Stimulated activated CD4-positive, alpha-beta T cell treated with anti-CD3 and anti-CD28 coated beads, Interleukin-2, amount 100 ng/mL, for 4 hours (primary cell): ENCODE measurements around the gene HOXC12.

Source experiments
- DNase-seq: peaks from one replicate; pipeline ENCODE4 v3.0.0-alpha.2; 2020; ENCODE audit warnings: low read depth

The HOXC12 gene

DNA sequence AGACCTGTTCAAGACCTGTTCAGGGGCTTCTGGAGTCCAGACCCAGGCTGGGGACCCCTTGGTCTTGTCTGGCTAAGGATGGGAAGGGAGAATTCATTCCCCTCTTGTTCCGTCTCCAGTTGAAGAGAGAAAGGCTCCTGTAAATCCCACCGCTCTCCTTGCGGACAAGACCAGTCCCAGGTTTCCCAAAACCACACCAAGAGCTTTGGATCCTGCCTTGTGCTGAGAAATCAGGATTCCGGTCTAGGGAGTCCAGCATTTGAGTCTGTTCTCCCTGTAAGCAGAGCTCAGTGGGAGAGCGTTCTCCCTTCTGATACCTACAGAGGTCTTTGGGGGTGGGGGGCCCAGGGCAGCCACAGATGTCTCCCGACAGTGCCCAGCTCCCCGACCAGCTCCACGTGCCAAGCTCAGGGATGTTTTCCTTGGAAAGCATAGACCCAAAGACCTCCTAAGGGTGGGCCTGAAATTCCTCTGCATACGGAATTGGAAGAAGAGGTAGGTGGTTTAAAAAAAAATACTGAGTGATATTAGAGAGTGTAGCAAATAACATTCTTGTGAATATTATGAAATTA is 14.2 kb upstream of the HOXC12 start:
- no peak for DNase-seq

DNA sequence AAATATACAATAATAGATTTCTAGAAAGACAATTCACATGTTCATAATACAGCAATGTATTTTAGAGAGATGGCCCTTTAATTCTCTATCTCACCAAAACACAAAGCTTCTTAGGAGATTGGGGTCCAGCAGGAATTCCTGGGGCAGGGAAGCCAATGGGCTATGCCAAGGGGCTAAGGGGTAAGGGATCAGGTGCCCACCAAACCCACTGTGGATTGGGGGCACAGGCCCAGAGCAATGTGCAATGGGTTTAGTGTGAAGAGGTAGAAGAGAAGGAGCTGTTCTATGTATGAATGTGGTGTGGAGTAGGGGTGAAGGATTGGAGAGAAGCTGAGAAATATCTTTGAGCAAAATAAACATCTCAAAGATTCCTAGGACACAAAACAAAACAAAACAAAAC is 13.5 kb upstream of the HOXC12 start:
- DNase-seq: no peak

DNA sequence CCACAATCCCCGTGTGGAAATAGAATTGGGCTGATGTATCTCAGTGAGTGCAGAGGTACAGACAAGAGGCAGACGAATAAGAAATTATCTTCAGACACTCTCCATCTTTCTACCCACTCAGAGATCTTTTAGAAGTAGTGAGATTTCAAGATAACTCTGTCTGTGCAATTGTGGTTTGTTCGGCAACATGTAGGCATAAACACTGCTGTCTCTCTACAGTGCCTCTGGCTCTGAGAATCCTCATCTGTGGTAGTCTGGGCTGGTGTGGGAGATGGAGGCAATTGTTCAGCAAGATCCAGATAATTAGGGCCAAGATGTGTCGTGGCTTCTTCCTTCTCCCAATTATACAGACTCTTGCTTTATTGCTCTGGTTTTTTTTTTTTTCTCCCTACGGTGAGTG is 13.0 kb upstream of the HOXC12 start:
- DNase-seq: no peak

DNA sequence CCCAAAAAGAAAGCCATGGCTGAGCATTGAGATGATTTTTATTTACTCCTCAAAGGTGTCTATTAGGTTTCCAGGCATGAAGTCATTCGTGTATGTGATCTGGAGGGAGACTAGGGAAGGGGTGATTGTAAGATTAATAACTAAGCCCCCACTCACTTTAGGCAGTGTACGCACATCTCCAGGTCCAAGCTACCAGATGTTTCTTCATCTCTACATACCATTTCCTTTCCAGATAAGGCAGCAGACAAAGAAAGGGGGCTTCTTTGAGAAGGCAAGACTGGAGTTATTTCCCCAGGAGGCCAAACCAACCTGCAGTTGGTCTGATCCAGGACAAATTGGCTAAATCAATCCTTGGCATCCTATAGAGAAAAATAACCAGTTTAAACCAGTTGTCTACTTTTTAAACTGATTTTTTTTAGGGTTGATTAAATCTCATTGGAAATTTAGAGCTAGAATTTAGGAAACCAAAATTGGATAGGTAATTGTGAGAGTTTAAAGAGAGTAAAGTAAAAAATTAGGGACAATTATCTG is 12.2 kb upstream of the HOXC12 start:
- DNase-seq: no peak

DNA sequence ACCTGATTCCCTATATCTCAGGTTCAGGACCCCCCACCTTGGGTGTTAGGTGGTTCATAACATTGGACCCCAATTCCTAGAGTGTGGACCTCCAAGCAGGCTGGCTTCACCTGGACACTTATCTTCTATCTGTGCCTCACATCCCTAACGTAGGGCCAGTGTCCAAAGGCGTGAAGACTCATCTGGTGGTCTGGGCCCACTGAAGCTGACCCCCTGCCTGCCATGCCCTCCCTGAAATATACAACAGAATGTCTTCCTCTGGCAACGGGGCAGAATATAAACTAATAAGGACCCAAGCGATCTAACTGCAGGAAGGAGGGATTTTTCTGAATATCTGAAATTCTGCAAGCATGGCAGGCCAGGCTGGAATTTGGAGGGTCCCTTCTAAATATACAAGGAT is 10.5 kb upstream of the HOXC12 start:
- no peak for DNase-seq

DNA sequence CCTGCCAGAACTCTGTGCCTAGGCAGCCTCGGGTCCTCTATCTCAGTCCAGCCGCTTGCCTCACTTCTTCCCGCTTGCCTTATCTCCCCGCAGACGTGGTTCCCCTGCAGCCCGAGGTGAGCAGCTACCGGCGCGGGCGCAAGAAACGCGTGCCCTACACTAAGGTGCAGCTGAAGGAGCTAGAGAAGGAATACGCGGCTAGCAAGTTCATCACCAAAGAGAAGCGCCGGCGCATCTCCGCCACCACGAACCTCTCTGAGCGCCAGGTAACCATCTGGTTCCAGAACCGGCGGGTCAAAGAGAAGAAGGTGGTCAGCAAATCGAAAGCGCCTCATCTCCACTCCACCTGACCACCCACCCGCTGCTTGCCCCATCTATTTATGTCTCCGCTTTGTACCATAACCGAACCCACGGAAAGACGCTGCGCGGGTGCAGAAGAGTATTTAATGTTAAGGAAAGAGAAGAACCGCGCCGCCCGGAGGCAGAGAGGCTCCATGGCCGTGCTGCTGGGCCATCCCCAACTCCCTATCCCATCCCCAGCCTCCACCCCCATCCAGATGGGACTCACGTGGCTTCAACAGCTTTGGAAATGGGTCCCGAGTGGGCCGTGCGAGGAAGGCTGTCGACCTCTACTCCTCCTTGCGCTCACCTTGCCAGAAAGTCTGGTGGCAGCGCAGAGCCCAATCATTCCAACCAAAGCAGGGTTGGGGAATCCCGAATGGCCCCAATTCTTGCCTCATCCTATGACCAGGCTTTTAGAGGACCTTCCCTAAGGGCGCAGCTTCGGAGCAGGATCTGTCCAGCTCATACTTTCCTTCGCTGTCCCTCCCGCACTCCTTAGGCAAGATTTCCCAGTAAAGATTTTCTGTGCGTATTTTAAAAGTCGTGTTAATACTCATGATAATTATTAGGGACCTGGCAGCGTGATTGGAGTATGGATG is 9.5 kb upstream of the HOXC12 start:
- DNase-seq: no peak

DNA sequence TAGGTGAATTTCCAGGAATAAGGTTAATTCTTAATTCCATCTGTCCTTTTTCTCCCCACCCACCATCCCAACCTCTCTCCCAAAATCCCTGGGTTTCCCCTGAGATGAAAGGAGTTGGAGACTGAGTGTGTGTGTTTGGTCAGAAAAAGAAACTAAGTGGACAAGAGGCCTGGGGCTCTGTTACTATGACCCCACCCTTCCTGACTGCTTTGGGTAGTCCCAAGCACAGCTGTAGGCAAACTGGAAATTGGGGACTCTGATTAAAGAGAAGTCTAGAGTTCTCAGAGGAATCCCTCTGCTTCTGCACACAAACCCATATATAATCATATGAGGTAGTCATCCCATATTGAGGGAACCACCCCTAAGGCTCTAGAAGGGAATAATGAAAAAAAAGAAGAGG is 7.0 kb upstream of the HOXC12 start:
- DNase-seq: no peak

DNA sequence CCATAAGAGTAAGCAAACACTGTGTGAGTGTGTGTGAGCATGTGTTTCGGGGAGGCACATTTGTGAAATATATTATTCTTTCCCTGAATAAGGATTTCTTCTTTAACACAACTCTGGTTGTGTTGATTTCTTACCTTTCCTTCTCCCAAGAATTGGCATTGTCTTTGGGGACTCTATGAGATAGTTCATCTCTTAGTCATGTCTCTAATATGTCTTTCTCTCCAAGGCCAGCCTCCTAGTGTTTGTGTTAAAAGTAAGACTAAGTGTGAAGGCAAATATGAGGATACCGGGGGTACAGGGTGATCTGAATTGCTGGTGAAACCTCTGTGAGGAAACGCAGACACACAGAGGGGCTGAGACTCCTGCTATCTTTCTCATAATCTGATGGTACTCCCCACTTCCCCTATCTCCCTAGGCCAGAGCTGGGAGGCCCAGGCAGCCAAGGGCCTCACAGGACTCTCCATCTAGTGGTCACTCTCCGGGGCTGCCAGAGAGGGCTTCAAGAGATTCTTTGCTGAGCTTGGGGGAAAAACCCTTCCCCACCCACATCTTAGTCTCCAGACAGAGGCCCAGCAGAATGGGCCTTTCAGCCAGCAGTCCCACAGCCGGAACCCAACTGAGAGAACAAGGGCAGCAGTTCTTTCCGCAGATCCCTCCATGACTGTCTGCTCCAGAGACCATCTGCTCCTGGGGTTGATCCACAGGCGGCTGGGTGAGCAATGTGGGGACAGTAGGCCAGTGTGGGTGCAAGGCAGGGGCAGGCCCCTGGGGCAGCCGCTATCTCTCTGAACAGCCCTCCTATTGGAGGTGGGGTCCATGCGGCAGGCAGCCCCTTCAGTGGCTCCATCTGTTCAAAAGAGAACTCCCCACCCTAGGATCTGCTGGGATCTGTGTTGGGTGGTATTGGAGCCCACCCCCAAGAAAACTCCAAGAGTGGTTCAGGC is 5.8 kb upstream of the HOXC12 start:
- DNase-seq: no peak

DNA sequence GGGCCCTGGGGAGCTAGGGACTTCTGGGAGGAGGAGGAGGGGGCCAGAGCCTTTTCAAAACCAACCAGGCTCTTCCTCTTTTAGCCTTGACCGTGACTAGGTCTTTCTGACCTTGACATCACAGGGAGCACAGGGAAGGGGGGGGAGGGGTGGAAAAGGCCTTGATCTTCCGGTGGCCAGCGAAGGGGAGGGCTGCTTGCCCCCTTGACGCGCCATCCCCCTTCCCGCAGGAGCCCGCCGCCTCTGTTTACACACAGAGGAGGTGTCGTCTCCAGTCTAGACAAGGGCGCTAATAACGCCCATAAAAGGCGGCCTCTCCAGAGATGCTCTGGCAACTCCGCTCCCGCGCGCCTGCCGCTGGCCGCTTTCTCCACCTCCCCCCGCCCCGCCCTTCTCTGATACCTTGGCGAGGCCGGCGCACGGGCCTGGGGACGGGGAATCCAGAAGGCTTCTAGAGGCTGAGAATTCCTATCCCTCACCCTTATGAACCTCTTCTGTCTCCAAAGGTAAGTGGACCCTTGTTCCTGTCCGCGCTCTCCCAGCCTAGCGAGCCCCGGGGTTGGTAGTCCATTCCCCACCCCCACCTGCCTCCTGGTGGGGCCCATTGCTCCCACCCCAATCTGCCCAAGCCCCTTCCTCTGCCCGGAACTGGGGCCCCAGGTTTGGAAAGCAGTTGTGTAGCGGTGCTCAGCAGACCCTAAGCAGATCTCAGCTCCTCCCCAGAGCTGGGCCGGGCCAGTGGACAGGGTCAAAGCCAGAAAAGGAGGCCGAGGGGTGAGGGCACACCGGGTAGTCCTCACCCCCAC is 4.9 kb upstream of the HOXC12 start:
- no peak for DNase-seq

DNA sequence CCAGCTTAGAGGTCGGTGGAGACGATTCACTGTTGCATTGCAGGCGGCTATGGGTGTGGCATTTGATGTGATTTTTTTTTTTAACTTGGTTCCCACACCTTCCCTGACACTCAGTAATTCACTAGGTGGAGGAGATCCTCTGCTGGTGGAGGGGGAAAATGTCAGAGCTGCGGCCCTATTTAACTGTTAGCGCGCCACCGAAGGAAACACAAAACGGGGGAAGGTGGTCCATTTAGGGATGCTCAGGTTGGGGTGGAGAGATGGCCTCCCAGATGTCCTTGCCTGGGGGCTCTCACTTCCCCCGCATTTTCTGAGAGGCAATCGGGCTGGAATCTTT is 4.3 kb upstream of the HOXC12 start:
- no peak for DNase-seq

DNA sequence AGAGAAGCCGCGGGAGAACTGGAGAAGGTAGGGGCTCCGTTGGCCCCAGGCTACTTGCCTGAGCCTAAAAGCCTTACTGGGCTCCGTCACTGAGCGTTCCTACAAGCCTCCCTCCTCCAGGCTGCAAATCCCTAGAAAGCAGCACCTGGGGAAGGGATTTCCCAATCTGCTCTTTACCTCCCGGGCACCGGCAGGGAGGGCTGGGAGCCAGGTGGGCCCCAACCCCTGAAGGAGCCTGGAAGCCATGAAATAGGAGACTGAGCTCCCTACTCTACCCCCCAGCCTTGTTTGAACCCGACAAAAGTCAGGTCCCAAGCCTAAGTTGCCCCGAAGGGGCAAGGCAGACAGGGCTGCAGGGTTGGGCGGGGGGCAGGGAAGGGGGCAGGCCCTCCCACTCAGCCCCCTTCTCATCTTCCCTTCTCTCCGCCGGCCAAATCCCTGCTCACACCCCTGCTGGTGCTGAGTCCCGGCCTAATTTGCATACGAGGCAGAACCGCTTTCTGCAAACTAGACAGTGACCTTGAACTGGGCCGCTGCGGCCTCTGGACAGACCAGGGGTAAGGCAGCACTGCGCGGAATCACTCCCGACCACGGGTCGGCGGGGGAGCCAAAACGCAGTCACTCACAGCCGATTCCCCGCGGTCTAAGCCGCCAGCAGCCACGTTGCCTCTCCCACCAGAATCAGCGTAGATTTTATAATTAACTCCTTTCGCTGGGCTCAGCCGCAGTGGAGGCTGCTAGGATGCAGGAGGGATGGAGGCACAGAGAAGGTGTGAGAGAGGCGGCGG is 3.7 kb upstream of the HOXC12 start:
- no peak for DNase-seq

DNA sequence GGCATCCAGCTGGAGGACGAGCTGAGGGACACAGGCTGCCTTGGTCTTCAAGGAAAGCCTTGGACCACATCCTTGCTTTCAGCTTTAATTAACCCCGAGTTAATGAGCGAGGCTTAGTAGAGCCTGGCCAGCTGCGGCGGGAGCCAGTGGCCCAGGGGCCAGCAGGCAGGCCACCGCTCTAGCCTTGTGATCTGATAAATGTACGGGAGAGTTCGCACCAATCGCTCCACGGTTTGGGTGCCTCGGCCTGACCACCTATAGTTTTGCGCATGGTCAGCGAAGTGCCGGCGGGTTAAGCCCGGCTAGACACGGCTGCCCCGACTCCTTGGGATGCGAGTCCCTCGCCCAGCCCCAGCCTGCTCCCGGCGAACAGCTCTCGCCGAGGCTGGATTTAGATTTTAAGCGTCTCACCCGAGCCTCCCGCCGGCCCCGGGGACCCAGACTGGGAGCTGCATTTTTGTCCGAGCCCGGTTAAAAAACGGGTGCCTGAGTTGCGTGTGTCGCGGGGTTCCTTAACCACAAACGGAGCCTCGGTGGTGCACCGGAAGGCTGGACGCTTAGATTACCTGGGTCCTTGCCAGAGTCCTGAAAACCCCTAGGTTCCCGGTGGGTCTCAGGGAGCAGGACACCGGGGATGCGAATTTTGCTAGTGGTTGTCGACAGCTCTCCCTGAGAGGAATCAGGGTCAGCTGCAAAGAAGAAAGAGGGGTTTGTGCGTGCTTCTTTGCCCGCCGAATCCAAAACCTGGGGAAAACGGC is 2.9 kb upstream of the HOXC12 start:
- no peak for DNase-seq

DNA sequence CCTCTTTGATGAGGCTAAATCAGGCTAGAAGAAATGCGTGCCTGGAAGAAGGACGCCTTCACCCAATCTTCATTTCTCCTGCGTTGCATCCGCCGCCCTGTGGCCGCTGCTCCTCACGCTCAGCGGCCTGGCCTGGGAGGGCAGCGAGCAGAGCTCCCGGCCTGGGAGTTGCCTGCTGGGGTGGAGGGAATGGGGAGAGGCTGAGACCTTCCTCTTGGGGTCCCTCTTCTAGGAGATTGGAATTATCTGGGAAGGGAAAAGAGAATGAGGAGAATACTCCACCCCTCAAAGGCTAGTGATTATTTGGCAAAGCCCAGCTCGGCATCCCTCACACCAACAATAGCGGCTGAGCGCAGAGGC is 2.4 kb upstream of the HOXC12 start:
- DNase-seq: no peak

DNA sequence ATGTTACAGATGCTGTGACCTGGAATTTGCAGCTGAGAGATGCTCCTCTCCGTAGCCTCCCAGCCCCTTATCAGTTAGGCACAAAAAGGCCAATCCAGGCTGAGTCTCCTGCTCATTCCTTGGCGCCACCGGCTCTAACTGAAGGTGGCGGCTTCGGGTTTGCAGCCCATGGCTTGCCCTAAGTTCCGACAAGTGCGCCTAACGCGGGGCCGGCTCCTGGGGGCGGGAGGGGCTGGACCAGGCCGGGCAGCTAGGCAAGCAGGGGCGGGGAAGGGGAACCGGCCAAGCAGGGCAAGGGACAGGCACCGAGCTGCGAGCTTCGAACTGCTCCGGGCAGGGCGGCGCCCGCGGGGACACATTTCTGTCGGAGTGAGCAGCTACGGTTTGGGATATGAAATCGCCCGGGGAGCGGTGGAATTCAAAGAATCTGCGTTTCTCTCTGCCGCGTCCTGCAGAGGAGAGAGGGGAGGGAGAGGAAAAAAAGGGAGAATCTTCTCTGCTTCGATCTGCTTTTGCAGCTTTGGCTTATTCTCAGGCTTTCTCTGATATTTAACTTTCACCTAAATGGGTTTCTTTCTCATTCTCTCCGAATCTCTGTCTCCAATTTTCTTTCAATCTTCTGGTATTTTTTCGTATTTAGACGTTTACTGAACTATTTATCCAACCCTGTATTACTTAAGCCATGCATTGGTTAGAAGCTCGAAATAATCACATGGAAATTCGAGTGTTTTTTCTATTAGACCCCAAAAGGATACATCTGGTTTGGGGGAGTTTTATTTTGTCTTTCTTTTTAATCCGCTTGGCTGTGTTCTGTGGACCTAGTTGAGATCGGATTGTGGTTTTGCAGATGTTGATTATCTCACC is 1.6 kb upstream of the HOXC12 start:
- DNase-seq: no peak

DNA sequence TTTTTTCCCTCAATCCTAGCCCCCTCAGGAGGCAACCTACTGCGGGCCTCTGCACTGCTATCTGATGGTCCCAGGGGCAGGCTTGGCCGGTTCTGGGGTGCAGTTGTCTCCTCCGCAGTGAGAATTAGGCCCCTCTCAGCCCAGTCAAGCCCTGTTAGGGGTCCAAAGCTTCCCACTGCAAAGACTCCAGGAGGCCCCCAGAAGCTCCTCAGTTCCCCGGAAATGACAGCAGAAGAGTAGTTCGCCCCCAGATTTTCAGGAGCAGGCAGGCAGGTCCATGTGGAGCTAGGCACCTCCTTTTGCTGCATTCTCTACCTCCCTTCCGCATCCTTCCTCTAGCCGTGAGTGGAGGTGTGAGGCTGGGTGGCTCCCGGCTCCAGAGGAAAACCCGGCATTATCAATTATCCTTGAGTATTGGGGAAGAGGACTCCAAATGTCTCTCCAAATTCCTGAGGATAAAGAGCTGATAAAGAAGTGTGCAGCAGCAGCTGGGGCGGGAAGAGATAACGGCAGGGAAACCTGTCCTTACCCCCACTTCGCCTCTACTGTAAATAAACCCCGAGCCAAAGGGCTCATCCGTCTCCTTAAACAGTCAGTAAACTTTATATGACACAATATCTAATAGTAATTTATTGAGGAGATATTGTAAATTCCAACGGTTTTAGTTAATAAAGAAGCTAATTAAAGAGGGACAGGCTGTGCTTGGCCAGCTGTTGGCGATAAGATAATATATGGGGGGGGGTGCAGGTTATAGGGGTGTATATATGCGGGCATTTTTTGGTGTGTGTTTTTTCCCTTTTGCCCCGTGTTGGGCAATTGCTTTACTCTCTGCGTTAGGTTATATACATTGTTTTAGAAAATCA is 641 bp upstream of the HOXC12 start:
- DNase-seq: no peak

DNA sequence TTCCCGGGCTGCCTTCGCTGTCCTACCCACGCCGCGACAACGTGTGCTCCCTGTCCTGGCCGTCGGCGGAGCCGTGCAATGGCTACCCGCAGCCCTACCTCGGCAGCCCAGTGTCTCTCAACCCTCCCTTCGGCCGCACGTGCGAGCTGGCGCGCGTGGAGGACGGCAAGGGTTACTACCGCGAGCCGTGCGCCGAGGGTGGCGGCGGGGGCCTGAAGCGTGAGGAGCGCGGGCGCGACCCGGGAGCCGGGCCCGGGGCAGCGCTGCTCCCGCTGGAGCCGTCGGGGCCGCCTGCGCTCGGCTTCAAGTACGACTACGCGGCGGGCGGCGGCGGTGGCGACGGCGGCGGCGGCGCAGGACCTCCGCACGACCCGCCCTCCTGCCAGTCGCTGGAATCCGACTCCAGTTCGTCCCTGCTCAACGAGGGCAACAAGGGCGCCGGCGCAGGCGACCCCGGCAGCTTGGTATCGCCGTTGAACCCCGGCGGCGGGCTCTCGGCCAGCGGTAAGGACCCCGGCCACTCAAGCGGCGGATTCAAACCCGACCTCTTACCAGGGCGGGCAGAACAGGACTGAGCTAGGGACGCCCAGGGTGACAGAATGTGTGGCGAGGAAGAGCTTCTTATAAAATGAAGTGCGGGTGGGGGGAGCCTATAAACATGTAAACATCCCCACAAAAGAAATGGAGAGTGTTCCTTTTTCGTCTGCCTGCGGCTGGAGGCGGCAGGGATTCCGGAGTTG is 503 bp downstream of the HOXC12 start:
- DNase-seq: no peak

DNA sequence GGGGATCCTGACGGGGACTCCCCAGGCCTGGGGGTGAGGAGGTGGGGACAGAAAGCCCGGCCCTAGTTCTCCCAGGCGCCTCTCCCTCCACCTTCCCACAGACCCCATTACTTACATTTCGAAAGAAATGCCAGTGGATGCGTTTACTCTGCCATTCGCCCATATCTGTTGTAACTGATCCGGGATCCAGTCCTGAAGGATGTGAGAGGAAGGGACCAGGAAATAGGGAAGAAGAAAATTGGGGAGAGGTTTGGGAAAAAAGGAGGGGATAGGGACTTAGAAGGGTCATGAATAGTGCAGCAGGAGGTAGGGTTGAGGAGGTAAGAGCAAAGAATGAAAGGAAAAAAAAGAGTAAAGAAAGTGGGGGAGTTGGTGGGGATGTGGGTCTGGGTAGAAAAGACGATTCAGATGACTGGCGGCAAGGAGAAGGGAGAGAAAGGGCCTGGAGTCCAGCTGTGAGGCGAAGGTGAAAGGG is 1.1 kb downstream of the HOXC12 start:
- no peak for DNase-seq
